GM12801 (cell line): Measurements from ENCODE around the gene ITGA4.

Experiments used
- TF ChIP-seq, protein P1 (sequence below): IDR thresholded peaks from one replicate; pipeline ENCODE4 v1.5.1; 2011; ENCODE audit warnings: control low read depth; ENCODE audit not compliant: insufficient read length; ENCODE audit errors: extremely low read depth

The ITGA4 gene

GRCh38 chr2:181444654-181445053 lies 12.5 kb upstream of the ITGA4 start:
- TF ChIP-seq, protein P1, sequence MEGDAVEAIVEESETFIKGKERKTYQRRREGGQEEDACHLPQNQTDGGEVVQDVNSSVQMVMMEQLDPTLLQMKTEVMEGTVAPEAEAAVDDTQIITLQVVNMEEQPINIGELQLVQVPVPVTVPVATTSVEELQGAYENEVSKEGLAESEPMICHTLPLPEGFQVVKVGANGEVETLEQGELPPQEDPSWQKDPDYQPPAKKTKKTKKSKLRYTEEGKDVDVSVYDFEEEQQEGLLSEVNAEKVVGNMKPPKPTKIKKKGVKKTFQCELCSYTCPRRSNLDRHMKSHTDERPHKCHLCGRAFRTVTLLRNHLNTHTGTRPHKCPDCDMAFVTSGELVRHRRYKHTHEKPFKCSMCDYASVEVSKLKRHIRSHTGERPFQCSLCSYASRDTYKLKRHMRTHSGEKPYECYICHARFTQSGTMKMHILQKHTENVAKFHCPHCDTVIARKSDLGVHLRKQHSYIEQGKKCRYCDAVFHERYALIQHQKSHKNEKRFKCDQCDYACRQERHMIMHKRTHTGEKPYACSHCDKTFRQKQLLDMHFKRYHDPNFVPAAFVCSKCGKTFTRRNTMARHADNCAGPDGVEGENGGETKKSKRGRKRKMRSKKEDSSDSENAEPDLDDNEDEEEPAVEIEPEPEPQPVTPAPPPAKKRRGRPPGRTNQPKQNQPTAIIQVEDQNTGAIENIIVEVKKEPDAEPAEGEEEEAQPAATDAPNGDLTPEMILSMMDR, result no peak

DNA sequence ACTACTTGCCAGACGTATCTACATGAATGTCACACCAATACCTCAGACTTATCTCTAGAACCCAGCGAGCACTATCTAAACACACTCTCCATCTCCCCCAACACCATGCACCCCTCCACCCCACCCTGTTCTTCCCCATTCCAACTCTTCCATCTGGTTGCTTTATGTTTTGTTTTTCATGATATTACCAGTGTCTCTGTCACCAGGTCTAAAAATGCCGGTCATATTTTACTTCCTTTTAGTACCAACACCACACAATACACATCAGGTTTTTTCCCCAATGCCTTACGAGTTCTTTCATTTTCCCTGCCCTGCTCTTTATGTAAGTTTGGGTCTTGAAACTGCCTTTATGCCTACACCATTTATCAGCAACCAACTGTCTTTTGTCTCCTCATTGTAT lies 10.2 kb upstream of the ITGA4 start:
- TF ChIP-seq, protein P1, result no peak

DNA sequence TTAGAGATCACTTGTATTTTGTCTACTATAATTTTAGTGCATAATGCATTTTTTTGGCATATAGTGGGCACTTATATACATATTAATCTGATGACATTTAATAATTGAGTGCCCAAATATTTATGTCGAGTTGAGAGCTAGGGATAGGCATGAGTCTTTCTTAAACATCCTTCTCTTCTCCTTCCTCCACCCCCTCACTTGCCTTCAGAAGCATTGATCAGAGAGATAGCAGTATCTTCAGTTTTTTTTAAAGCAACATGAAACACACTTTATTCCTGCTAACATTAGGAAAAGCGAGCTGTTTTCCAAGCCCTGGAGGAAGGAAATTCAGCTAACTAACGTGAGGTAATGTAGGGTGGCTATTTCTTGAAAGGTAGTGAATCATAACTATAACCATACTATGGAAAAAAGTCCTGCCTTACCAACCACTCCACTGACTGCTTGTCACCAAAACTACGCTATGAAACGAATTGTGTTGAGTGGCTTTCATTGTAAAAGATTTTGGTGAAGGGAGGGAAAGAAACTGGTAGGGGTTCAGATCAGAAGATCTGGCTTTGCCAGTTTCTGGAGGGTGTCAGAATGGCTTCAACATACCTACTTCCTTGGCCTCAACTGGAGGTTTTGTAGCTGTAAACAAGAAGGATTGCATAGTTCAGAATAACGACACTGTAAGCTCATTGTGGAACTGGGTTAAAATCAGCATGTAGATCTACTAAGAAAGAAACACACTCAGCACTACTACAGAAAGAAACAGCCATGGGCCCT lies 2.3 kb upstream of the ITGA4 start:
- TF ChIP-seq, protein P1, result no peak

DNA sequence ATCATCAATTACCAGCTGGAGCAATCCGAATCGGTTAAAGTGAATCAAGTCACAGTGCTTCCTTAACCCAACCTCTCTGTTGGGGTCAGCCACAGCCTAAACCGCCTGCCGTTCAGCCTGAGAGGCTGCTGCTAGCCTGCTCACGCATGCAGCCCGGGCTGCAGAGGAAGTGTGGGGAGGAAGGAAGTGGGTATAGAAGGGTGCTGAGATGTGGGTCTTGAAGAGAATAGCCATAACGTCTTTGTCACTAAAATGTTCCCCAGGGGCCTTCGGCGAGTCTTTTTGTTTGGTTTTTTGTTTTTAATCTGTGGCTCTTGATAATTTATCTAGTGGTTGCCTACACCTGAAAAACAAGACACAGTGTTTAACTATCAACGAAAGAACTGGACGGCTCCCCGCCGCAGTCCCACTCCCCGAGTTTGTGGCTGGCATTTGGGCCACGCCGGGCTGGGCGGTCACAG lies 496 bp upstream of the ITGA4 start:
- TF ChIP-seq, protein P1, result no peak

DNA sequence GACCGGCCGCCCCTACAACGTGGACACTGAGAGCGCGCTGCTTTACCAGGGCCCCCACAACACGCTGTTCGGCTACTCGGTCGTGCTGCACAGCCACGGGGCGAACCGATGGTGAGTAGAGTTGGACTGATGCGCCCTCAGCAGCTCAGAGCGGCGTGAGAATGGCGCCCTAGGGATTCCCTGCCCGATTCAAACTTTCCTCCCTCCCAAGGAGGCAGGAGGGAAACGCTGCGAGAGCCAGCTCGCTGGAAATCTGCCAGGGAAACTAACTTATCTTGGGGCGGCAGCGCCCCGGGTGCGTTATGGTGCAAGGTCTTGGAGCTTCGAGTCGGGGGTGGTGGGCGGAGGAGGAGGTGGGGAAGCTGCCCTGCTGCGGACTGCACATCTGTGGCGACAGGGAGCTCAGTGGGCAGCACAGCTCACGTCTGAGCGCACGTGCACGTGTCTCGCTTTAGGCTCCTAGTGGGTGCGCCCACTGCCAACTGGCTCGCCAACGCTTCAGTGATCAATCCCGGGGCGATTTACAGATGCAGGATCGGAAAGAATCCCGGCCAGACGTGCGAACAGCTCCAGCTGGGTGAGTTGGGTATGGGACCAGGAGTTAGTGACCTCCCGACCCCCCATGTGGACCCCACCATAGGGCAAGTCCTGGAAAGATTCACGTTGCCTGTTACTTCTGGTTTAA lies 697 bp downstream of the ITGA4 start:
- TF ChIP-seq, protein P1, result no peak

DNA sequence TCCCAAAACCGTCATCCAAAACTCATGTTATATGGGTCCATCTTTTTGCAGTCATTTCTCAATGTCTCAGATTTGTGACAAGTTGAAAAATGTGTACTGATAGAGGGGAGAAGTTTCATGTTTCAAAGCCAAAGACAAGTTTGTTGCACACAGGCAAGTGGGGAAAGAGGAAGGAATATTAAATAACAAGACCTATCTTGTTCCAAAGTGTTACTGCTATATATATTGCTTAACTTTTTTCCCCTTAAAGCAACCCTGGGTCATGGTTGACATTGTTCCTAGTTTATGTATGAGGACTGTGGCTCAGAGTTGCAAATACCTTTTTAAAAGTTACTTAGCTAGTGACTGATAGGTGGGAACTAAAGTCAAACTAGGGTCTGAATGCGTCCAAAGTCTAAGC lies 1.7 kb downstream of the ITGA4 start:
- TF ChIP-seq, protein P1, result no peak

DNA sequence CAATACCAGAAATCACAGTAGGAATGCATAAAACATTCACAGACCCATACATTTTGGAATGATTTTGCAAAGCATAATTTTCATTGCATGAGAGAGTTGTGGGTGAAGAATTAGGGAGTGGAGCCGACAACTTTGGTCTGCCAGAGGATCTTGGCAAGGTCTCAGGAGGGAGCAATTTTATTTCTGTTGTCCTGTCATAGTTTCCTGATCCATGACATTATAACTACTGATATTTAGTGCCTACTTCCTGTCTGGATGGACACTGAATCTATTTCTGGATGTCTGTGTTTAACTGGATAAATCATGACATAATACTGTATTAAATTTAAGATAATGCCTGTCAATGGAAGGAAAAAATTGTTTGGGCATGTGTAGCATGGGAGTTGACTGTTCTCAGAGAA lies 2.4 kb downstream of the ITGA4 start:
- TF ChIP-seq, protein P1, result no peak
